Measurements from ENCODE around the gene CTDP1.
"Not testable (repeated sequence)": the region's sequence is repeated elsewhere in the genome, so short reads cannot be mapped to it uniquely, and the experiment has no call there.

CTDP1 gene

DNA sequence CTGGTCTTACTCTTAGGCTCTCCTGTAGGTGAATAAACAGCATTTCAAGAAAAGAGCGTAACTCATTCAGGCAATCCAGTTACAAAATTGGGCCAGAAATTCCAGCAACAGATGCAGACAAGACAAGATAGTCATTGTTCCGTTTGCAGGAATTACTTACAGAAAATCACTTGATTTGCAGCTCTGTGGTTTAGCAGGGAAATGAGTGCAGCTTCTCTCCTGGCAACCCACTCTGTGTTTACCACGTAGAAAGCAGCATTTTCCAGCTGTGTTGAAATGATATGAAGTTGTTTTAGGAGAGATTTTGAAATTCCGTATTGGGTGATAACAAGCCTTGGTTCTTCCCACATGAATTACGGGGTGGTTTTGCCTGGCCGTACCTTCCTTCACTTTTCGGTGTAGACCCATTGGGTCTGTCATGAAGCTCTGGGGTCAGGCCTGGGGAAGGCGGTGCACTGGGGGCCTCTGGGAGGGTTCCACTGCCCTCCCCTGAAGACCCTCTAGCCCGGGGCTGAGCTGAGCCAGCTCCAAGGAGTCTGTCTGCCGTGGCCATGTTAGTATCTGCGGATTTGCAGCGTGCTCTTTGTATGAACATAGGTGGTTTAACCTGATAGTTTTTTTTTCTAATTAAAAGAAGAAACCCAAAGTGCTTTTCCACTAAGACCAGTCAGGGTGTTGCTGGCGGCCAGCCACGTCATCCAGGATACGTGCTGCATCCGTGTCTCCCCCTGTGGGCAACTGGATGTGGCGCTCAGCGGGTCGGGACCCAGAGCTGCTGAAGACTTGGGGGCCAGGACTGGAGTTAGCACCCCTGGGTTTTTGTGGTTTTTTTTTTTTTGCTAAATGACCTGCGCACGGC, 59.2 kb downstream of the CTDP1 start:
- in situ Hi-C loops (cut with MboI; ENCODE audit: low sequenced_read_pairs), result no loop called here

- in situ Hi-C loops (cut with MboI; ENCODE audit: low sequenced_read_pairs), result no loop called here
Measured at GRCh38 chr18:79739440-79739778, 59.8 kb downstream of the CTDP1 start.

DNA sequence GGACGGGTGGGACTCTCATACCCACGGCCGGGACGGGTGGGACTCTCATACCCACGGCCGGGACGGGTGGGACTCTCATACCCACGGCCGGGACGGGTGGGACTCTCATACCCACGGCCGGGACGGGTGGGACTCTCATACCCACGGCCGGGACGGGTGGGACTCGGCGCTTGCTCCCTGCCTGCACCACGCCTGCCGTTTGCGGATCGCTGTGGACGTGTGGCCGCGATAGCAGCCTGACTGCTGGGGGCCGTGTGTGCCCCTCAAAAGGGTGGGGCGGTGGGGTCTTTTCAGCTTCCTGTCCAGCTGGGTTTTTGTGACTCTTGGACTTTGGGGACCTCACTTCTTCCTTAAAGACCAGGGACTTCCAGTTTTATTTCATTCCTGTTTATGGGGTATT, 60.4 kb downstream of the CTDP1 start:
- in situ Hi-C loops (cut with MboI; ENCODE audit: low sequenced_read_pairs), result not testable (repeated sequence)

GRCh38 chr18:79740521-79741361, 61.1 kb downstream of the CTDP1 start:
- in situ Hi-C loops (cut with MboI; ENCODE audit: low sequenced_read_pairs), result no loop called here

GRCh38 chr18:79741362-79741700, 61.7 kb downstream of the CTDP1 start:
- in situ Hi-C loops (cut with MboI; ENCODE audit: low sequenced_read_pairs), result no loop called here

DNA sequence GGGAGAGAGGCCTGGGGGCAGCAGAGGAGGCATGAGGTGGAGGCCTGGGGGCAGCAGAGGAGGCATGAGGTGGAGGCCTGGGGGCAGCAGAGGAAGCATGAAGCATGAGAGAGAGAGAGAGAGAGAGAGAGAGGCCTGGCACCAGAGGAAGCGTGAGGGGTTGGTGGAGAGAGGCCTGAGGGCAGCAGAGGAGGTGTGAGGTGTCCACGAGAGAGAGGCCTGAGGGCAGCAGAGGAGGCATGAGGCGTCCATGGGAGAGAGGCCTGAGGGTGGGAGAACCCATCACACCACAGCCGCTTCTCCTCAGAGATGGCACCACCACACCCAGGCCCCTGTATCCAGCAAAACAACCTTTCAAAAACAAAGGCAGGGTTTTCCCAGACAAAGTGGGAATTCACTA, 62.5 kb downstream of the CTDP1 start:
- in situ Hi-C loops (cut with MboI; ENCODE audit: low sequenced_read_pairs), result no loop called here

GRCh38 chr18:79744625-79745024, 65.0 kb downstream of the CTDP1 start:
- in situ Hi-C loops (cut with MboI; ENCODE audit: low sequenced_read_pairs), result no loop called here

- in situ Hi-C loops (cut with MboI; ENCODE audit: low sequenced_read_pairs), result no loop called here
Measured at GRCh38 chr18:79746730-79747129, 67.1 kb downstream of the CTDP1 start.

DNA sequence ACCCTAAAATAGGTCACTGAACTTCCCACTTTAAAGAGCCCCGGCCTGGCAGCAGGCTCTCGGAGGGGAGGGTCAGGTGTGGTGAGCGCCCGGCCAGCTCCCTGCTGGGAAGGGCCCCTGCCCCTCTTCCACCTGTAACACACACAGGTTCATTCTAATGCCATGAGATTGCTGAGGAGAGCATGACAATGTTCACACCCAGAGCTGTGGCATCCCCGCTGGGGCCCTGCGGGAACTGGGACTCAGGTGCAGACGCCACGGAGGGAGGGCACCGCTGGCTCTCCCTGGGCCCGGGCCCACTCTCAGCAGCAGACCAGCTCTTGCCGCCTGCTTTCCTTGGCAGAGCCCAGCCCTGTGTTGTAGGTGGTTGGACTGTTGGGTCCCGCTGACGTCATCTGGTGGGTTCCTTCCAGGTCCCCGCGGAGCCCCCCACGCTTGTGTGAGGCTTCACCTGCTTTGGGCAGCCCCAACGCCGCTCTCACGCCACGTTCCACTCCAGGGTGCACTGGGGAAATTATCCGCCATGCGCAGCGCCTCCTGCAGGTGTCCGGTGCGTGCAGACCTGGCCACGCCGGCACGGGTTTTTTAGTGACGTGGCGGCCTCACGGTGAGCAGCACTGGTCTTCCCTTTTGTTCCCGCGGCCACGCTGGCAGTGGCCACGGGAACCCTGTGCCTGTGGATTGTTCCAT, 67.7 kb downstream of the CTDP1 start:
- in situ Hi-C loops (cut with MboI; ENCODE audit: low sequenced_read_pairs), result no loop called here

DNA sequence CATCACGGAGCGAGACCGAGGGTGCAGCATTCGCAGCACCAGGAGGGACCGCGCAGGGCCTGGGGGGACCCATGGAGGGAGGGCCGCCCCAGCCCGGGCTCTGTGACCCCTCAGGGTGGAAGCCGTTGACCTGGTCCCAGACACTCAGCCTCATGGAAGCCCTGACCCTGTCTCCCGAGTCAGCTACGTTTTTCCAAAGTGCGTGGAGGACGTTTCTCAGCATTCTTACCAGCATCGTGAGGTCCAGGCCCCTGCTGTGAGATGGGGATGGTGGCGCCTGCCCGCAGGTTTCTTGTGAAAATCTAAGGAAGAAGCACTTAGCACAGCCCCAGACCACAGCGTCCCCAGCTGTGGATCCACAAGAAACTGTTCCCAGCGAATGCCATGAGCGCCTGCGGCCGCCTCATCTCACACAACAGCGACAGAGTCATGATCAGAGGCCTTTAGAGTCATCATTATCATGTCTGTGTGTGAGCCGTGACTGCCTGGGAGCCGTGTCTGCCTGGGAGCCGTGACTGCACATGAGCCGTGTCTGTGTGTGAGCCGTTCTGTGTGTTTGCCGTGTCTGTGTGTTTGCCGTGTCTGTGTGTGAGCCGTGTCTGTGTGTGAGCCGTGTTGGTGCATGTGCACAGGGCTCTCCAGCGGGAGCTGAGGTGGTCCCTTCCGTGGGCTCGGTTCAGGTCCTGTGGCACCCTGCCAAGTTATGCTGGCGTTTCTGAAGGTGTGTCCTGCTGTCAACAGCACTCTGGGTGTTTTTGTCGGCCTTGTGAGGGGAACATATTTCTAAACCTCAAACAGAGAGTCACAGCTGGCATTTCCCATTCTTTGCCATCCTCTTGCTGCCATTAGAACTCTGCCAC, 68.9 kb downstream of the CTDP1 start:
- in situ Hi-C loops (cut with MboI; ENCODE audit: low sequenced_read_pairs), result no loop called here

DNA sequence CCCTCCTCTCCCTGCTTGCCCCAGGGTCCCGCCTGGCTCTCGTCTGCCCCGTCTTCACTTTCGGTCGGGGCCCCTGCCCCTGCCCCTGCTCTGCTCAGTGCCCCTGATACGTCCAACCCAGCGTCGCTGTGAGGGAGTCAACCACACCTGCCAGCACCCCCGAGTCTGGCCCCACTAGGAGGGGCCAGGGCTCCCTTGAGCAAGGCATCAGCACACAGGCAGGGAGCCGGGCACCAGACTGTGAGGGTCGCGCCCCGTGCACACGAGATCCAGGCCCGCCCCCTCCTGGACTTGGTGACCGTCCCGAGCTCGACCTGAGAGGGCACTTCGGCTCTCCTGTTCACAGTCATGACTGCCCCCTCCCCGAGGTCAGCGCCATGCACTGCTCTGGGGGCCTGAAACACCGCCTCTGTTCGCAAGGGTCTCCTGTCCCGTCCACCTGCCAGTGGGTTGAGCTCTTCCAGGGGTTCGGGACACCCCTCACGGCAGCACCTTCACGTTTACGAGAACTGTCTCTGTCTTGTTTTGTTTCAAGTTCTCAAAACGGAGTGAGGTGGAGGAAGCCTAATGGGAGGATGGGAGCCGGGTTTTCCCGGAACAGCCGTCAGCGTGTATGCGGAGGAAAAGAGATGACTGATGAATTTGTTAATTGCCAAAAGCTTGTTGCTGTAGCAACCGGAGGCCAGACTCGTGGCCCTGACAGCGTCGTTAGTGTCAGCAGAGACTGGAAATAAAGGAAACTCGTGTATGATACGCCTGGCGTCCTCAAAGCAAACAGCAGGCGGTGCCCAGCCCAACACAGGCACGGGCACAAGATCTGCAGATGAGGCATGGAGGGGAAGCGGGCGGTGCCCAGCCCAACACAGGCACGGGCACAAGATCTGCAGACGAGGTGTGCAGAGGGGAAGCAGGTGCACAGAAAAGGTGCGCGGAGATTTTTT, 69.9 kb downstream of the CTDP1 start:
- in situ Hi-C loops (cut with MboI; ENCODE audit: low sequenced_read_pairs), result no loop called here

DNA sequence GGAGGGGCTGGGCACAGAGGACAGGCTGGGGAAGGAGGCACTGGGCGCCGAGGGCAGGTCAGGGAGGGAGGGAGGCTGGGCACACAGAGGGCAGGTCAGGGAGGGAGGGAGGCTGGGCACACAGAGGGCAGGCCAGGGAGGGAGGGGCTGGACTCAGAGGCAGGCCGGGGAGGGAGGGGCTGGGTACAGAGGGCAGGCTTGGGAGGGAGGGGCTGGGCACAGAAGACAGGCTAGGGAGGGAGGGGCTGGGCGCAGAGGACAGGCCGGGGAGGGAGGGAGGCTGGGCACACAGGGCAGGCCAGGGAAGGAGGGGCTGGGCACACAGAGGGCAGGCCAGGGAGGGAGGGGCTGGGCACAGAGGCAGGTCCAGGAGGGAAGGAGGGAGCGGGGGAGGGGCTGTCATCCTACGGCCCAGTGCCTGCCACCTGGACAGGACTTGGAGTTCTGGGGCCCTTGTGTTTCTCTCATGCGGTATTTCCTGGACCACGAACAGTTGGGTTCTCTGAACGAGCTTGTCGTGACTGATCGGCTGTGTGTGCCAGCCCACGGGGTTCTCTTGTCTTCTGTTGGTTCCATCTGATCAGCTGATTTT, 71.5 kb downstream of the CTDP1 start:
- in situ Hi-C loops (cut with MboI; ENCODE audit: low sequenced_read_pairs), result no loop called here

- in situ Hi-C loops (cut with MboI; ENCODE audit: low sequenced_read_pairs), result not testable (repeated sequence)
Measured at GRCh38 chr18:79751918-79752578, 72.4 kb downstream of the CTDP1 start.

GRCh38 chr18:79752946-79753345, 73.3 kb downstream of the CTDP1 start:
- in situ Hi-C loops (cut with MboI; ENCODE audit: low sequenced_read_pairs), result not testable (repeated sequence)

DNA sequence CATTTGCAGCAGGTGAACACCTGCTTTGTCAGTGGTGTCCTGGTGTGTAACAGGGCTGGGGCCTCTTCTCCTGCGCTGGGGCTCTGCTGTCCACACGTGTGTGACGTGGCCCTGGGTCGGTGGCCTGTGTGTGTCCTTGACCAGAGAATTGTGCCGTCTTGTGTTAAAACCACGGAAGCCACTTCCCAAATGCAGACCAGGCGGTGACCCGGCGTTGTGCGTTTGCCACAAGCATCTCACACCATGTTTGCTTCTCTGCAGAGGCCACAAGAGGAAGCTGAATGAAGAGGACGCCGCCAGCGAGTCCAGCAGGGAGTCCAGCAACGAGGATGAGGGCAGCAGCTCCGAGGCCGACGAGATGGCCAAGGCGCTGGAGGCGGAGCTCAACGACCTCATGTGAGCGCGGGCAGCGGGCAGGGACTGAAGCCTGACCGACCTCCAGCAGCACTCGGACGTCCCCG, 73.8 kb downstream of the CTDP1 start:
- in situ Hi-C loops (cut with MboI; ENCODE audit: low sequenced_read_pairs), result no loop called here

GRCh38 chr18:79754022-79754761, 74.6 kb downstream of the CTDP1 start:
- in situ Hi-C loops (cut with MboI; ENCODE audit: low sequenced_read_pairs), result no loop called here

- in situ Hi-C loops (cut with MboI; ENCODE audit: low sequenced_read_pairs), result no loop called here
Measured at GRCh38 chr18:79754831-79755351, 75.3 kb downstream of the CTDP1 start.
